ENCODE results near the gene ATG4B.

ATG4B gene

DNA sequence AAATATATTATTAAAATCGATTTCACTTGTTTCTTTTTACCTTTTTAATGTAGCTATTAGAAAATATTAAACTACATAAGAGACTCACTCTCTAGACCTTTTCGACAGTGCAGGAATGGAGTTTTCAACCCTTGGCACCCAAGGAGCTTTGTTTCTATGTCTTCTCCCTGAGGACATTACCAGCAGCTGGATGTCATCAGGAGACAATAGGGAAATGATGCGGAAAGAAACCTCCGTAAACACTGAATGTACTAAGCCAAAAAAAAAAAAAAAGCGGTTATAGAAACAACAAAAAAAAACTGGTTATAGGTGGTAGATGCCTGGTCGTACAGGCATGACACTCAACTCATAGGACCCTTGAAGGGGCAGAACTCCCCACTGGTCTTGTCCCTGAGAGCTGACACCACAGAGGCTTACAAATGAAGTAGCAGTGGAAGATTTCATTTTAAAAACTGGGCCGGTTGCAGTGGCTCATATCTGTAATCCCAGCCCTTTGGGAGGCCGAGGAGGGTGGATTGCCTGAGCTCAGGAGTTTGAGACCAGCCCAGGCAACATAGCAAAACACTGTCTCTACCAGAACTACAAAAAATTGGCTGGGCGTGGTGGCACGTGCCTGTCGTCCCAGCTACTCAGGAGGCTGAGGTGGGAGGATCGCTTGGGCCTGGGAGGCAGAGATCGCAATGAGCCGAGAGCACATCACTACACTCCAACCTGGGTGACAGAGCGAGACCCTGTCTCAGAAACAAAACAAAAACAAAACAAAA lies 24.3 kb upstream of the ATG4B start:
- DNase-seq, result no peak

DNA sequence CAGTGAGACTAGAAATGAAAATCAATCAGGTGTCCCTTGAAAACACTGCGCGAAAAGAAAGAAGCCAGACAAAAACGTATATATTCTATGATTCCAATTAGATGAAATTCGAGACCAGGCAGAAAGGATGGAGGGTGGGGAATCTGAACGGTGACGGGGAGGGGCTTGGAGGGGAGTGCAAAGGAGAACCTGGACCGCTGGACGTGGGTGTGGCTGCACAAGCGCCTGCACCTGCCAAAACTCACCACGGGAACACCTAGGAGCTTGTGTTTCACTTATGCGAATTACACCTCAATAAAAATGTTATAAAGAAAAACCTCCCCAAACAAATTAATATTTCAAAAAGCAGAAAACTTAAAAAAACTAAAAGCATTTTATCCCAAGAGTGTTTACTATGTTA lies 22.5 kb upstream of the ATG4B start:
- no peak for DNase-seq

DNA sequence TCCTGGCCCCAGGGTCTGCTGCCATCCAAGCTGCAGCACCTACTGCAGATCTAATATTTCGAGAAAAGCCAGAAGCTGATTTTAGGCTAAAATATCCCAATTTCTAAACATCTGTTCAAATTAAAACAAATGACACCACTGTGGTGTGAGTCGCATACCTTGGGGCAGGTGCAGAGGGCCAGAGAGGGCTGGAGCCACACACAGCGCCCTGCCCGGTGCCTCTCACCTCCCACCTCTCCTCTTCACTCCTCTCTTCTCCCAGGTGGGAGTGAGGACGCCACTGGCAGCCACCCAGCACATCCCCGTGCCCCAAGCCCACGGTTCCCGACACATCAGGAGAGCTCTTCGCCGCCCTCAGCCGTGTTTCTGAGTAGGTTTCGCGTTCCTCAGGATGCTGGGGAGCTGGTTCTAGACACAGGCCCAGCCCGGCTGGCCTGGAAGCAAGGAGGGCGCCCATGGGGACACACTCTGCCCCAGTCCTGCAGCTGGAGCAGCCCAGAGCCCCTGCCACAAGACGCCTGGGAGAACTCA lies 21.9 kb upstream of the ATG4B start:
- no peak for DNase-seq

DNA sequence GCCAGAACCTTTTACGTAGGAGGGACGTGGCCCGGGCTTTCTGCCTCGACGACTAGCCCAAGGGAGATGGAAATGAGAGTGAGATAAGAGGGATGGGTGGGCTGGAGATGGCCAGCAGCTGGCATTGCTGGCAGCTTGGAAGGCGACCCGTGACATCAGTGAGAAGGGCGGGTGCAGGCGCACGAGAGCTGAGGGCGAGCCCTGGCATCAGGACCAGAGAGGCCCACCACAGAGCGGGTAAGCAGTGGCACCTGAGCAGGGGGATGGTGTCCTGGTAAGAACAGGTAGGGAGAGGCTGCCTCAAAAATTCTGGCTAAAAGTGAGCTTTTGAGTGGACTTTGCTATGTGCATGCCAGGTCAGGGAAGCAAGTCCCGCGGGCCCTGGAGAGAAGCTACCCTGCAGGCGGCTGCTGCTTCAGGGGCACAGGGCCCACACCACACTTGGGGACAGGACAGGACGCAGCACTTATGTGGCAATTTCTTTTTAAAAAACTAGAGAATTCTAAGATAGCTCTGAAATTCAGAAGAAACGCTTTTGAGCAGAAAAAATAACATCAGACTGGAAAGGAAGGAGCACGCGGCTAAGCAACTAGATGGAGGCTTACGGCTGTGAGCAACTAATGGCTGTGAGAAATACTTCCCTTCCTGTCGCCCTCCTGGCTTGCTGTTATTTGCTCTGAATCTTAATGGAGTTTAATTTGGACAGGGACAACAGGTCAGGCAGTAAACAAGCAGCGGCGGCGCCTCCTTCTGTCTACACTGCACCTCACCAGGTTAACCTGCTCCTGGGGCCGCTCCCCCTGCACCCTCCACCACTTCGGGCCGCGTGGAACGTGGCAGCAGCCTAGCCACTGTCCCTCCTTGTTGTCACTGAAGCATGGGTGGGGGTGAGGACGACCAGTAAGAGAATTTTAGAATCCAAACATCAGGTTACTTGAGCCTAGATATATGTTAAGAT lies 21.0 kb upstream of the ATG4B start:
- DNase-seq, result no peak

DNA sequence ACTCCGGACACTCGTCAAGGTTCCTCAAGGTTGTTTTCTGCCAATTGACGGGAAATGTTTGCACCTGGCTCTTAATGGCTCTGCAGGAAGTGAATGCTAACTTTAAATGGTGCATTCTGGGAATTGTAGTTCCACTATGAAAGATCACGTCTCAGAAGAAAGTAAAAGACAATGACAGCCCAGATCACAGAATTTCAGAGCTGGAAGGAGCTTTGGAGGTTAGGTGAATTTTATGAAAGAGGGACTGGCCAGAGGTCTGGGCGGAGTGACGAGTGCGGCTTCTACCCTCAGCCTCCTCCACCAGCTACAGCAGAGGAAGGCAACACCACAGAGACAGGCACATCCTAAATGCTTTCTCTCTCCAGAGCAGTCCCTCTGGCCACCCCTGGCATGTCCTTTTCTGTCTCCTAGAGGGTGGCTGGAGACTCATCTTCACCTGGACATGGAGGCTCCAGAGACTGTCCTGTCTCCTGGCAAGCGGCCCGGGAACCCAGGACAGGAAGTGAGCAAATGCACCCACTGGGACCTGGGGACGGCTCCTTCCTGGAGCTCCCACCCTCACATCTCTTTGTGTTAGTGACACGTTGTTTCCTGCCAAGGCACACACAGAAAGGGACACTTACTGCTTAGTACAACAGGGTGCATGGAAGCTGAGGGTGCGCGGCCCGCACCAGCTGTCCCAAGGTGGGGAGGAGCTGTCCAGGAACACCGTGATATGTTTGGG lies 19.9 kb upstream of the ATG4B start:
- DNase-seq, result no peak

DNA sequence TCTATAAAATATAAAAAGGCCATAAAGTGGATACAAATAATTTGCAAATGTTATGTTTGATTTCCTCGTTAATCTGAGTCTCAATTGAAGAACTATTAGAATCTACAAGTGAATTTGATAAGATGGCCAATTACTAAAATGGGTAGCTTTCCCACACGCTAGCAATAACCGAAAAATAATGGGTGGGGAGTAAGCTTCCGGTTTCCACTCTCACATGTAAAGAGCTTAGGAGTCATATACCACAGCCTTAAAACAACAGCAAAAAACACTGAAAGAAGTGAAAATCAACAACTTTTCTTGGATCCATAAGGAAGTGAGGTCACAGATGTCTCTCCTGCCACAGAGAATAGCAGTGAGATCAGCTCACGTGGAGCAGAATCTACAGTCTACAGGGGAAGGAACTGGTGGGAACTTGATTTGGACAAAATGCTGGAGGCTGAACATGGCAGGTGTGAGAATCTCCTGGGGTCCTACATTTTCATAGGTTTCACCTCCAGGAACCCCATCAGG lies 19.1 kb upstream of the ATG4B start:
- no peak for DNase-seq

DNA sequence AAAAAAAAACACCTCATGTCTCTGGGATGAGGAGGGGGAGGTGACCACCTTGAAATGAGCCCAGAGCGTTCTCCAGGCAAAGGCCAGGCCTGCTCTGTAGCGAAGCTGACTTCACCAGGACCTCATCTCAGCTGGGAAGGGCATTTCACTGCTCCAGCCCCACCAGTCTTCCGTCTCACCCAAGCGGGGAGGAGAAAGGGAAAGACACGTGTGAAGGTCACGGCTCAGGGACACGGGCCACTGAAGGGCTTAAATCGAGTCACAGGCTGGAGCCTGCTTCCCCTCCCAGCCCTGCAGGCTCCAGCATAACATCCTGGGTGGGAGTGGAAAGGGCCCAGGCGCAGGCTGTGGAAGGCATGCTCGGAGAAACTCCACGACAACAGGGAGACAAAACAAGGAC lies 18.7 kb upstream of the ATG4B start:
- DNase-seq, result no peak

DNA sequence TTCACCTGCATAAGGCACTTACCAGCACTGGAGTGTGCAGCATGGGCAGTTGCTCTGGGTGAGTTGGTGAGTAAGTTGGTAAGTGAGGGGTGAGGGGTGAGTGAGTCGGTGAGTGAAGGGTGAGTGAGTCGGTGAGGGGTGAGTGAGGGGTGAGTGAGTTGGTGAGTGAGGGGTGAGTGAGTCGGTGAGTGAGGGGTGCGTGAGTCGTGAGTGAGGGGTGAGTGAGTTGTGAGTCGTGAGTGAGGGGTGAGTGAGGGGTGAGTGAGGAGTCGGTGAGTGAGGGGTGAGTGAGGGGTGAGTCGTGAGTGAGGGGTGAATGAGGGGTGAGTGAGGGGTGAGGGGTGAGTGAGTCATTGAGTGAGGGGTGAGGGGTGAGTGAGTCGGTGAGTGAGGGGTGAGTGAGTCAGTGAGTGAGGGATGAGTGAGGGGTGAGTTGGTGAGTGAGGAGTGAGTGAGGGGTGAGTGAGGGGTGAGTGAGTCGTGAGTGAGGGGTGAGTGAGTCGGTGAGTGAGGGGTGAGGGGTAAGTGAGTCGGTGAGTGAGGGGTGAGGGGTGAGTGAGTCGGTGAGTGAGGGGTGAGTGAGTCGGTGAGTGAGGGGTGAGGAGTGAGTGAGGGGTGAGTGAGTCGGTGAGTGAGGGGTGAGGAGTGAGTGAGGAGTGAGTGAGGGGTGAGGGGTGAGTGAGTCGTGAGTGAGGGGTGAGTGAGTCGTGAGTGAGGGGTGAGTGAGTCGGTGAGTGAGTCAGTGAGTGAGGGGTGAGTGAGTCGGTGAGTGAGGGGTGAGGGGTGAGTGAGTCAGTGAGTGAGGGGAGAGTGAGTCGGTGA lies 17.7 kb upstream of the ATG4B start:
- no peak for DNase-seq

DNA sequence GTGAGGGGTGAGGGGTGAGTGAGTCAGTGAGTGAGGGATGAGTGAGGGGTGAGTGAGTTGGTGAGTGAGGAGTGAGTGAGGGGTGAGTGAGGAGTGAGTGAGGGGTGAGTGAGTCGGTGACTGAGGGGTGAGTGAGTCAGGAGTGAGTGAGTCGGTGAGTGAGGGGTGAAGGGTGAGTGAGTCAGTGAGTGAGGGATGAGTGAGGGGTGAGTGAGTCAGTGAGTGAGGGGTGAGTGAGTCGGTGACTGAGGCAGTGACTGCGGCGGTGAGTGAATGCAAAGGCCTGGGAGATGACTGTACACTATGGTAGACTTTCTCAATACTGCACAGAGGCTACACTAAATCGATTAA lies 17.1 kb upstream of the ATG4B start:
- no peak for DNase-seq

DNA sequence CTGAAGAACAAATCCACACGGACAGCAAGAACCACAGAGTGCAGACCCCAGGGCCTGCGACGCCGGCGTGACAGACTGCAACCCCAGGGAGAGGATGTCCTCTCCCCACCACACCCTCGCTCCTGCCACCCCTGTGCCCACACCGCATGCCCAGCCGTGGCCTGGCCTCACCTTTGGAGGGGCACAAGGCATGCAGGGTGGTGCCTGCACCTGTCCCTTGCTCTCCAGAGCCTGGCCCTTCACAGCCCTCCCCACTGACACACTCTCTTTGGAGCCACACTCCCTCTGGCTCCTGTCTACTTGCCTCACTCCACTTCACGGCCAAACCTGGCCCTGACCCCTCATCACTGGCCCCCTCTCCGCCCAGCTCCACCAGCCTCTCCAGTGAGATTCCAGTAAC lies 9.8 kb upstream of the ATG4B start:
- no peak for DNase-seq

DNA sequence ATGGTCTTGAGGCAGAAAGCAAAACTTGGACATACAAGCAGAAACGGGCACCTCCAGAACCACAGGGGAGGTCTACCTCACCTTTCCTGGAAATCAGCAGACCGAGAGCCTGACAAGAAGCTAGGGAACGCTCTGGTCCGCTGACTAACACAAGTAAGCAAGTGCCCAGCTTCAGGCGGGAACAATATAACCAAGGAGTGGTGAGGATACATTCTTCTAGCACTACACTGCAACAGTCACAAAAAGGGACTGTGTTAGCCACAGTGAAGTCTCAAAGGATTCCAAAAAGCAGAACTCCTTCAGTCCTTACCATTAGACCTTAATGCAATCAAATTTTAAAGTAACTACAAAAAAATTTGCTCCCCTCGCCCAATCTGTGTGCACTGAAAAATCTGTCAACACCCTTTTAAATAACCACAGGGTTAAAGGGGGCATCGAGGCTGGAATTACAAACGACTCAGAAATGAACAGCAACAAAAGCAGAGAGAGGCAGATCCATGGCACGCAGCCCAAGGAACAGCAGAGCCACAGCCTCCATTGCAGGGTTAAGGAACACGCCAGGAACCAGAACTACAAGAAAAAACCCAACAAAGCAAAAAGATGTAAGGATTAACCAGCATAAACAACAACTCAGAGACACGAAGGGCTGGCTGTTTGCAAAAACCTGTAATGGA lies 7.6 kb upstream of the ATG4B start:
- no peak for DNase-seq

DNA sequence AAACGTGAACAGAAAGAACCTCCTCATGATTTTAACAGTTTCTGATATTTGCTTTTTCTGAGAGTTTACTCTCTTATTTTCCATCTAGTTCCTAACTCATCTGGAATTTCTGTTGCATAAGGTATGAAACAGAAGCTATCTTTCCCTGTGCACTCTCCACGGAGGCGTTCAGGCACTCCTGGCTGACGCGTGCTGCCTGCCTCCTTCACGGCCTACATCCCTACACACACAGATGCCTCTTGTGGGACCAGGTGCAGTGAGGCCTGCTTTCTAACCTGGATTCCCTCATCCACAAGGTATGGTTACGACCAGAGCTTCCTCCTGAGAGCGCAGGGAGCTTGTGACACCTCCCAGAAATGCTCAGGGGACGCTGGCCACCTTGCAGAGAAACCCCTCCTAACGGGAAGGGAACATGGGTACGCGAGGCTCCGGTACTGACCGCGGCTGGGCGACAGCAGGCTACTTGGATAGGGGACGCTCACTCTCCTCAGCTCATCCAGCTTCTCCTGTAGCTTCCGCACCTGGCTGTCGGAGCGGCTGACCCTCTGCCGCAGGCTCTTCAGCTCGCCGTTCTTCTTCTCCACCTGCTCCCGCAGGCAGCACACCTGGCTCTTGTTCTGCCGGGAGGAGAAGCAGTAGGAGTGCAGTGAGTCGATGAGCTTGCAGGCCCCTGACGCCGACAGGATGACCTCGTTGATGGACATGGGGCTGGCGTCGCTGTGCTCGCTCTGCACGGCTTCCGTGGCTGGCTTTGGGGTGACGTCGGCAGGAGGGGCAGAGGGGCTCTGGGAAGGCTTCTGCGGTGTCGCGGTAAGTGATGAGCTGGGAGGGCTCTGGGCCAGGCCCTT lies 4.8 kb upstream of the ATG4B start:
- no peak for DNase-seq

DNA sequence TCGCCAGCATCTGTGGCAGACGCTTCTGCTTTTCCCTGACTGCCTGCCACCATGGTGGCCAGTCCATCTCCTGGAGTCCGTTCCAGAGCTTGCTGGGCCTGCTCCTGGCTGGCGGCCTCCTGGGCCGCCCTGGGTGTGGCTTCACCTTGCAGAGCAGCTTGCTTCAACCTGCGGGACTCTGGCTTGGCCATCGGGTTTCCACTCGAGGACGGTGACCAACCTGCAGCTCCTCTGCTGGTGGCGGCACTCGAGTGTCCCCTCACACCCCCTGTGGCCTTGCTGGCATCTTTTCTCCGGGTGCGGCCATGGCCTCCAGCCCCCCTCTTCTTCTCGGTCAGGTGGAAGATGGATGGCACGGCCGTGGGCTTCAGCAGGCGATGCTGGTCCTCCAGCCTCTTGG lies 3.9 kb upstream of the ATG4B start:
- no peak for DNase-seq

DNA sequence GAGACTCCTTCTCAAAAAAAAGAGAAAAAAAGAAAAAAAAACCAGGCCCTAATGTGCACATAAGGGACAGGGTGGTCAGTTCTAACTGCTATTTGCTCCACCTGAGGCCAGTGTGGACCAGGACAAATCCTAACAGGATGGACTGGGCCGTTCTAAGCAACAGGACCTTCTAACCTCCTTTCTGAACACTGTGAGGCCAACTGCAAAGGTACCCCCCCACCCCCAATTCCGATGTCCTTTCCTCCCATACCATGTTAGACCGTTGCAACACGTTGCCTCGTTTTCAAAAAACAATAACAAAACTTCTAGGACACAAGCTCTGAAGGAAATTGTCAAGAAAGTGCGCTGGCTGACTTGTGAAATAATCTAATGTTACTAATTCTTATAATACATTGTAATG lies 1.7 kb upstream of the ATG4B start:
- no peak for DNase-seq

DNA sequence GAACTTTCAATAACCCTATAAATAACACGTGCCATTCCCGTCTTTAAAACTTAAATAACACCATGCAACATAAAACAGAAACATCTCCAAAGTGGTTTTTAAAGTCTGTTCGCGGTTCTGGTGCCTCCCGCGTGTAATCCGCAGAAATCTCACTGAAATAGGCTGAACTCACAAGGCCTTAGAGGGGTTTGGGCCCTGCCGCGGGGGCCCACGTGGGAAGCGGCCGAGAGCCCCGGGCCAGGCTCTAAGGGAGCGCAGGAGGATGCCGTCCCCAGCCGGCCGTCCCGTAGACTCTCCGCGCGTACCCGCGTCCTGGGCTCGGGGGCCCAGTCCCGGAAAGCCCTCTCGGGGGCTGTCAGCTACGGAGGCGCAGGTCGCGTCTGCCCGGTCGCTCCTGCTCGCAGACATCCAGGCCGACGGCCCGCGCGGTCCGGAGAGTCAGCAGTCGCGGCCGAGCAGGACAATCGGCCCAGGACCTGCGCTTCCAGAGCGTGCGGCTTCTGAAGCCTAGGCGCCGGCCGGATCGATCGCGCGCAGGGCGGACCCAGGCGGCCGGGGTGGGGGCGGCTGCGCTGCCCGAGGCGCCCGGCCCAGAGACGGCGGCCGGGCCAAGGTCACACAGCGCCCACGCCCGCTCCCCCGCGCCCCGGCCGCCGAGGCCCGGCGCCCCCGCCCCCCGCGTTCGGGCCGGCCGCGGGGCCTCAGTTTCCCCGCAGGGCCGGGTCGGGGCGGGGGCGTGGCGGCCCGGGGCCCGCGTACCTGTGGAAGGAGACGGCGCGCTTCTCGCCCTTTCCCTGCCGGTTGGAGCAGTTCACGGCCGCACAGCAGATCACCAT lies 1.1 kb upstream of the ATG4B start:
- peak; percentile 15 for DNase-seq

DNA sequence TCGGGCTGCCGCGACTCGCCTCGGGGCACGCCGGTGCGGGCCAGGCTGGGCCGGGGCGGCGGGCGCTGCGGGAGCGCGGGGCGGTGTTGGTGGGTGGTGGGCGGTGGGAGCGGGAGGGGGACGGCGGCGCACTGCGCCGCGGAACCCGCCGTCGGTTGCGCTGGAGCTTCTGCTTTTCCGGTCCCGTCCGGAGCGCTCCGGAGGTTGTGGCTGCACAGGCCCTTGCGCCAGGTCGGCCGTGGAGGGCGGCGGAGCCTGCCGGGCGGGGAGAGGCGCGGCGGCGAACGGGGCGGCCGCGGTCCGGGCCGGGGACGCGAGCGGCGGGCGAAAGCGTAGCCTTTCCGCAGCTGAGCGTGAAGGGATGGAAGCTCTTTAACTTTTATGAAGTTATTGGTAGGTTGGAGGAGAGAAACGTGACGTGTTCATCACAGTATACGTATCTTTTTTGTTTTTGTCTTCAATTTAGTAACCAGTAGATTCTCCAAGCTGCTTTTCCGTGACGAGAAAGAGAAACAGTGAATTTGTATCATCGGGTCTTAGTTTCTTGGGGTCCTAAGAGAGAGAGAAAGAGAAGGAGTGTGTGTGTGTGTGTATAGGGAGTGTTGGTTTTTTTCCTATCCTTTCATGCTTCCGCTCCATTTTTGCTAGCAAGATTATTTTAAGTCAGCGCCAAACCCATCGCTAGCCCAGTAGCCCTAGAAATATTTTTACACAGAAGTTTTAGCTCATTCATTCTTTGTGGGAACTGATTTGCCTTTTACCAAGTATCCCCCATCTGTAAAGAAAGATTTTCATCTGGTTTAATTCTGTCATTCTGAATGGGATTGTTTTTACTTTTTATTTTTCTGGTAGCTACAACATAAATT lies 535 bp downstream of the ATG4B start:
- DNase-seq, result no peak

DNA sequence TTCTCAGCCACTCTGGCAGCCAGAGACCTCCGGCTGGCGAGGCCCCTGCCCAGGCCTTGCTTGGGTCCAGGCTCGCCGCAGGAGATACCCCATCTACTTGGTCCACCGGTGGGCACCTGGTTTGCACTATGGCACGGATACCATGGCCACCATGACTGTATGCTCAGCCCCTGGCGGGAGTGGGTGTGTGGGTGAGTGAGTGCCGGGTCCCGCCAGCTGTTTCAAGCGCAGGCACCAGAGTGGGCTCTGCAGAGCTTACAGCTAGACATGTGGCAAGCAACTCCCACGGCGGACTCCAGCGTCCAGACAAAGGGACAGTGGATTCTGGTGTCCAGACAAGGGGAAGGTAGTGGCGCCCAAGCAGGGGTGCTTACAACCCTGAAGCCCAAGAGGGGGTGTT lies 1.4 kb downstream of the ATG4B start:
- DNase-seq, result no peak

DNA sequence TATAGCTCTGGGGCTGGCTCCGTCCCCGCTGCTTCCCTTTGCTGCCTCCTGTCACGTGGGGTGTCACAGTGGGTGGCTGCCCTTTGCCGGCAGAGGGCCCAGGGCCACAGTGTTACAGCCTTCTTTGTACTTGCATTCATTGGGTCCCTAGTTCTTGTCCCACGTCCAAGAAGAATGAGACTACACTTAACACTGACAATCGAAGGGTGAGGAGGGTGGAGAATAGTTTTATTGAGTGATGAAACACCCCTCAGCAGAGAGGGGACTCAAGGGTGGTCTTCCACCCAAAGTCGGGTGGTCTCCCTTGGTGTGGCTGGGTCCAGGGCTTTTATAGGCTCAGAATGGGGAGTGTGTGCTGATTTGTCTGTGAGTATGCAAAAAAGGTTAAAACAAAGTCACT lies 1.9 kb downstream of the ATG4B start:
- DNase-seq, result no peak

Measured in T-helper 9 cell (primary cell).